ENCODE results near the gene PAK5. TPM values are rescaled to one million over a fixed set of nuclear protein-coding genes. Genes with fewer than 3 reads are reported as not detected.

The PAK5 gene
- total RNA-seq, 1 experiment from 2014 or later, result not detected

GRCh38 chr20:9488063-9488462 lies 350.8 kb downstream of the PAK5 start:
- Histone ChIP-seq H3K79me2 (ENCODE audit: insufficient read depth, low read length) (no peaks in the 10 kb centered on the region), H4K20me1 (ENCODE audit: insufficient read depth) (no peaks in the 10 kb centered on the region), H3K27me3 (ENCODE audit: insufficient read depth, low read length) (peaks cover 22% of the 10 kb centered on the region), H3K4me1 (ENCODE audit: control insufficient read depth in 1 of 2, insufficient read depth in 2 of 2, low read length in 2 of 2) (no peaks in the 10 kb centered on the region), H3K9me3 (ENCODE audit: control insufficient read depth in 1 of 2, insufficient read depth in 1 of 2, low read depth in 1 of 2, low read length in 2 of 2) (no peaks in the 10 kb centered on the region), H3K9me2 (ENCODE audit: insufficient read depth) (no peaks in the 10 kb centered on the region), H3K27ac (ENCODE audit: low read depth, low read length) (no peak overlapping the region), H3K36me3 (ENCODE audit: control insufficient read depth in 1 of 2, insufficient read depth in 2 of 2, low read length in 2 of 2) (no peaks in the 10 kb centered on the region), H3K9ac (ENCODE audit: low read length) (no peak overlapping the region), H3K4me3 (replicated peaks in 1 of 2; ENCODE audit: low read depth in 1 of 2, low read length in 2 of 2) (no peak overlapping the region), H3K4me2 (ENCODE audit: low read length) (no peak overlapping the region), H2AFZ (ENCODE audit: low read depth, low read length, poor library complexity, severe bottlenecking) (no peak overlapping the region)
- RAD21 ChIA-PET (ENCODE audit: low non-redundant PET in 1 of 2, low total read pairs in 2 of 2, uncharacterized antibody in 2 of 2, unreplicated experiment in 2 of 2), result no interaction called here
- ATAC-seq (no peak), DNase-seq (ENCODE audit: low read depth, low spot score) (no peak)
- BruUV-seq (replicated peaks), result no TSS peak
- CTCF ChIA-PET, result no interaction called here
- intact Hi-C loops (cut with micrococcal nuclease), result no loop called here
- TF ChIP-seq CBX3 (IDR thresholded peaks at IDR 0.05; ENCODE audit: low read depth) (no peak), MAX (IDR thresholded peaks at IDR 0.05) (no peak), SIN3A (IDR thresholded peaks at IDR 0.05; ENCODE audit: low read depth) (no peak), CEBPB (IDR thresholded peaks at IDR 0.05; ENCODE audit: low read depth) (no peak), EGR1 (IDR thresholded peaks at IDR 0.05; ENCODE audit: low read depth) (no peak), SRF (IDR thresholded peaks at IDR 0.05; ENCODE audit: low read depth) (no peak), JUND (IDR thresholded peaks at IDR 0.05) (no peak), REST (IDR thresholded peaks at IDR 0.05; ENCODE audit: low read depth) (no peak), EZH2 (IDR thresholded peaks at IDR 0.05) (no peak), FOSL1 (IDR thresholded peaks at IDR 0.05; ENCODE audit: low read depth) (no peak), CTCF (IDR thresholded peaks at IDR 0.05 in 2 of 3, conservative IDR thresholded peaks at IDR 0.05 in 1 of 3; ENCODE audit: borderline replicate concordance in 1 of 3, insufficient read depth in 1 of 3, low read depth in 2 of 3, low read length in 2 of 3) (no peak), SP1 (IDR thresholded peaks at IDR 0.05; ENCODE audit: low read depth) (no peak), POLR2AphosphoS5 (IDR thresholded peaks at IDR 0.05; ENCODE audit: low read depth, low read length) (no peak), RAD21 (IDR thresholded peaks at IDR 0.05; ENCODE audit: low read depth) (no peak), YY1 (IDR thresholded peaks at IDR 0.05; ENCODE audit: extremely low read depth, insufficient replicate concordance, low read depth, low read length) (no peak), ZFX (IDR thresholded peaks at IDR 0.05) (no peak), ZNF274 (IDR thresholded peaks at IDR 0.05; ENCODE audit: low read depth, low read length) (no peak)
- POLR2A ChIA-PET, result no interaction called here
